HCT116 (cell line): Measurements from ENCODE around the gene KLHDC9. TPM values are rescaled to one million over a fixed set of nuclear protein-coding genes. Genes with fewer than 3 reads are reported as not detected.

ENCODE experiments used
- ATAC-seq: fragments of 200-7000 bp; cut with Tn5 transposase; 2 replicates; pipeline ENCODE4 v1.9.1; 2020; ENCODE audit warnings: mild to moderate bottlenecking, moderate library complexity
- BruUV-seq: library from RNA; stranded (reverse); fragments of 400-500 nt; replicated peaks from 2 replicates; lab custom pipeline; 2021; lab: Mats Ljungman, UMichigan
- CTCF ChIA-PET: fragments of 300-600 bp; sonication (Branson Sonifier 250); formaldehyde crosslinking; loops from one replicate; lab custom pipeline; 2021; ENCODE audit warnings: antibody characterized with exemption; lab: Charles Lee
- POLR2A ChIA-PET: fragments of 300-600, 350-600 bp; sonication (Branson Sonifier 250); formaldehyde crosslinking; loops from one replicate; lab custom pipeline; 2021; ENCODE audit warnings: antibody characterized with exemption; lab: Charles Lee
- RAD21 ChIA-PET, 2 experiments: fragments of 300-600 bp; sonication (Branson Sonifier 250); formaldehyde crosslinking; loops; one replicate each; lab custom pipeline; 2023; ENCODE audit warnings: low total read pairs in 2 of 2; ENCODE audit not compliant: uncharacterized antibody in 2 of 2, unreplicated experiment in 2 of 2, low non-redundant PET in 1 of 2; lab: Charles Lee
- DNase-seq: peaks from one replicate; pipeline ENCODE4 v3.0.0-alpha.2; 2010; ENCODE audit warnings: low read depth, low spot score
- H2AFZ ChIP-seq: fragments of 200-600 bp; shearing (Covaris generic), sonication (generic); 2 replicates; pipeline ENCODE4 v1.6.1; 2017; ENCODE audit warnings: low read depth, mixed run types, mixed read lengths, antibody characterized with exemption, low read length; ENCODE audit not compliant: poor library complexity, severe bottlenecking
- H3K27ac ChIP-seq: 2 replicates; pipeline ENCODE4 v1.5.1; 2012; ENCODE audit warnings: low read depth, low read length
- H3K27me3 ChIP-seq: fragments of 200-600 bp; sonication (generic); 2 replicates; pipeline ENCODE4 v1.6.1; 2016; ENCODE audit warnings: mixed run types, low read length, mixed read lengths; ENCODE audit not compliant: insufficient read depth
- H3K36me3 ChIP-seq, 2 experiments: fragments of 200-500 bp in 1 of 2; fragments of 200-600 bp in 1 of 2; sonication (Bioruptor generic) in 1 of 2; sonication (generic) in 1 of 2; 2 replicates each; pipeline versions ENCODE4 v1.5.1 to v1.6.1; 2014 to 2016; ENCODE audit warnings: low read length in 2 of 2, inconsistent platforms in 1 of 2, mixed read lengths in 1 of 2, mixed run types in 1 of 2; ENCODE audit not compliant: insufficient read depth in 2 of 2, control insufficient read depth in 1 of 2
- H3K4me1 ChIP-seq, 2 experiments: fragments of 200-600 bp in 1 of 2; sonication (generic) in 1 of 2; 2 replicates each; pipeline versions ENCODE4 v1.5.1 to v1.6.1; 2012 to 2017; ENCODE audit warnings: low read length in 2 of 2, inconsistent platforms in 1 of 2, mild to moderate bottlenecking in 1 of 2, mixed read lengths in 1 of 2, mixed run types in 1 of 2, moderate library complexity in 1 of 2; ENCODE audit not compliant: insufficient read depth in 2 of 2, control insufficient read depth in 1 of 2
- H3K4me2 ChIP-seq: fragments of 200-600 bp; sonication (generic); 2 replicates; pipeline ENCODE4 v1.6.1; 2017; ENCODE audit warnings: mixed run types, low read length, mixed read lengths
- H3K4me3 ChIP-seq, 2 experiments: fragments of 200-600 bp in 1 of 2; sonication (generic) in 1 of 2; replicated peaks in 1 of 2; 2 replicates each; pipeline ENCODE4 v1.5.1; 2011 to 2016; ENCODE audit warnings: low read length in 2 of 2, control low read depth in 1 of 2, low read depth in 1 of 2, mild to moderate bottlenecking in 1 of 2, mixed read lengths in 1 of 2, mixed run types in 1 of 2
- H3K79me2 ChIP-seq: fragments of 200-600 bp; sonication (generic); 2 replicates; pipeline ENCODE4 v1.6.1; 2017; ENCODE audit warnings: mild to moderate bottlenecking, mixed run types, low read length, moderate library complexity, mixed read lengths; ENCODE audit not compliant: insufficient read depth
- H3K9ac ChIP-seq: fragments of 200-600 bp; sonication (generic); 2 replicates; pipeline ENCODE4 v1.6.1; 2016; ENCODE audit warnings: low read length, mixed read lengths
- H3K9me2 ChIP-seq: fragments of 200-600 bp; sonication (generic), shearing (Covaris generic); 2 replicates; pipeline ENCODE4 v1.6.1; 2017; ENCODE audit warnings: mixed run types, mild to moderate bottlenecking, moderate library complexity; ENCODE audit not compliant: insufficient read depth
- H3K9me3 ChIP-seq, 2 experiments: fragments of 200-500 bp in 1 of 2; fragments of 200-600 bp in 1 of 2; sonication (Bioruptor generic) in 1 of 2; sonication (generic) in 1 of 2; 2 replicates each; pipeline ENCODE4 v1.6.1; 2014 to 2017; ENCODE audit warnings: low read length in 2 of 2, mixed read lengths in 2 of 2, inconsistent platforms in 1 of 2, low read depth in 1 of 2, mild to moderate bottlenecking in 1 of 2, mixed run types in 1 of 2, moderate library complexity in 1 of 2; ENCODE audit not compliant: control insufficient read depth in 1 of 2, insufficient read depth in 1 of 2
- H4K20me1 ChIP-seq: fragments of 200-600 bp; sonication (generic), shearing (Covaris generic); 2 replicates; pipeline ENCODE4 v1.6.1; 2017; ENCODE audit warnings: mixed run types, mild to moderate bottlenecking, moderate library complexity; ENCODE audit not compliant: insufficient read depth
- CEBPB ChIP-seq: IDR thresholded peaks from 2 replicates; pipeline ENCODE4 v1.6.1; 2012; ENCODE audit warnings: low read depth
- EGR1 ChIP-seq: IDR thresholded peaks from 2 replicates; pipeline ENCODE4 v1.6.1; 2012; ENCODE audit warnings: low read depth
- RAD21 ChIP-seq: IDR thresholded peaks from 2 replicates; pipeline ENCODE4 v1.6.1; 2012; ENCODE audit warnings: low read depth, mild to moderate bottlenecking
- SRF ChIP-seq: IDR thresholded peaks from 2 replicates; pipeline ENCODE4 v1.6.1; 2012; ENCODE audit warnings: low read depth
- TCF7L2 ChIP-seq: IDR thresholded peaks from 2 replicates; pipeline ENCODE4 v1.7.0; 2011; ENCODE audit warnings: borderline replicate concordance, inconsistent platforms; ENCODE audit not compliant: insufficient read depth, insufficient read length; ENCODE audit errors: extremely low read depth
- YY1 ChIP-seq: IDR thresholded peaks from 2 replicates; pipeline ENCODE4 v1.6.1; 2011; ENCODE audit warnings: low read length, low read depth, moderate library complexity, mild to moderate bottlenecking; ENCODE audit not compliant: insufficient replicate concordance; ENCODE audit errors: extremely low read depth
- intact Hi-C: fragments of 100-400 bp; cut with micrococcal nuclease; formaldehyde crosslinking; loops from 2 replicates; pipeline ENCODE4 v1.10.0; 2022
- total RNA-seq: library from RNA; stranded (reverse); gene quantifications from one replicate; pipeline ENCODE4 v1.2.1, GENCODE V29; 2021; ENCODE audit not compliant: unreplicated experiment
- TF ChIP-seq, protein P1 (sequence below), 3 experiments: fragments of 200-600 bp in 1 of 3; sonication (generic) in 1 of 3; IDR thresholded peaks in 2 of 3; conservative IDR thresholded peaks in 1 of 3; 2 replicates each; pipeline ENCODE4 v1.5.1; 2012 to 2017; ENCODE audit warnings: low read depth in 2 of 3, low read length in 2 of 3, antibody characterized with exemption in 1 of 3, borderline replicate concordance in 1 of 3, control low read depth in 1 of 3, mild to moderate bottlenecking in 1 of 3, mixed read lengths in 1 of 3, mixed run types in 1 of 3, moderate library complexity in 1 of 3; ENCODE audit not compliant: insufficient read depth in 1 of 3
- TF ChIP-seq, protein P2 (sequence below): IDR thresholded peaks from 2 replicates; pipeline ENCODE4 v1.6.1; 2012; ENCODE audit warnings: low read depth

Gene KLHDC9
- total RNA-seq, 1 experiment from 2014 or later: 1.4 TPM

DNA sequence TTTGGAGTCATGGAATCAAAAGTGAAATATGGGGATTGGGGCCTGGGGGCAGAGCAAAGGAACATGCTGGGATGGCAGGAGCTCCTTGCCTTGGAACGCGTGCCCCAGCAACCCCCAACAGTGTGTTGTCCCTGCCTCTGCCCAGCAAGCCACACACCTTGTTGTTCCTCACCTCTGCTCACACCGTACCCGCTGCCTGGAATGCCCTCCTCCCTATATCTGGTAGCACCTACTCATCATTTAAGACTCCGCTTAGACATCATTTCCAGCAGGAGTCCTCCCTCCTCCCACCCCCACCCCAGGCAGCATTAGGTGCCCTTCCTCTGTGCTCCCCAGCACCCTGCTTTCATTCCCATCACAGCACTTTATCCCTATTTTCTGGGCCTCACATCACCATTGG, 16.6 kb upstream of the KLHDC9 start:
- no peaks in the 10 kb centered on the region for H3K36me3 ChIP-seq
- H3K27ac ChIP-seq: no peak overlapping the region
- peak overlapping the region; percentile 73 for H3K4me2 ChIP-seq
- no peaks in the 10 kb centered on the region for H3K79me2 ChIP-seq
- TF ChIP-seq, protein P1, sequence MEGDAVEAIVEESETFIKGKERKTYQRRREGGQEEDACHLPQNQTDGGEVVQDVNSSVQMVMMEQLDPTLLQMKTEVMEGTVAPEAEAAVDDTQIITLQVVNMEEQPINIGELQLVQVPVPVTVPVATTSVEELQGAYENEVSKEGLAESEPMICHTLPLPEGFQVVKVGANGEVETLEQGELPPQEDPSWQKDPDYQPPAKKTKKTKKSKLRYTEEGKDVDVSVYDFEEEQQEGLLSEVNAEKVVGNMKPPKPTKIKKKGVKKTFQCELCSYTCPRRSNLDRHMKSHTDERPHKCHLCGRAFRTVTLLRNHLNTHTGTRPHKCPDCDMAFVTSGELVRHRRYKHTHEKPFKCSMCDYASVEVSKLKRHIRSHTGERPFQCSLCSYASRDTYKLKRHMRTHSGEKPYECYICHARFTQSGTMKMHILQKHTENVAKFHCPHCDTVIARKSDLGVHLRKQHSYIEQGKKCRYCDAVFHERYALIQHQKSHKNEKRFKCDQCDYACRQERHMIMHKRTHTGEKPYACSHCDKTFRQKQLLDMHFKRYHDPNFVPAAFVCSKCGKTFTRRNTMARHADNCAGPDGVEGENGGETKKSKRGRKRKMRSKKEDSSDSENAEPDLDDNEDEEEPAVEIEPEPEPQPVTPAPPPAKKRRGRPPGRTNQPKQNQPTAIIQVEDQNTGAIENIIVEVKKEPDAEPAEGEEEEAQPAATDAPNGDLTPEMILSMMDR (IDR thresholded peaks at IDR 0.05 in 2 of 3, conservative IDR thresholded peaks at IDR 0.05 in 1 of 3; ENCODE audit: borderline replicate concordance in 1 of 3, insufficient read depth in 1 of 3, low read depth in 2 of 3, low read length in 2 of 3): no peak
- TF ChIP-seq YY1: no peak
- TF ChIP-seq SRF: no peak
- no peak for TF ChIP-seq TCF7L2
- no peak for TF ChIP-seq EGR1
- no peak for TF ChIP-seq CEBPB
- TF ChIP-seq RAD21: no peak
- TF ChIP-seq, protein P2, sequence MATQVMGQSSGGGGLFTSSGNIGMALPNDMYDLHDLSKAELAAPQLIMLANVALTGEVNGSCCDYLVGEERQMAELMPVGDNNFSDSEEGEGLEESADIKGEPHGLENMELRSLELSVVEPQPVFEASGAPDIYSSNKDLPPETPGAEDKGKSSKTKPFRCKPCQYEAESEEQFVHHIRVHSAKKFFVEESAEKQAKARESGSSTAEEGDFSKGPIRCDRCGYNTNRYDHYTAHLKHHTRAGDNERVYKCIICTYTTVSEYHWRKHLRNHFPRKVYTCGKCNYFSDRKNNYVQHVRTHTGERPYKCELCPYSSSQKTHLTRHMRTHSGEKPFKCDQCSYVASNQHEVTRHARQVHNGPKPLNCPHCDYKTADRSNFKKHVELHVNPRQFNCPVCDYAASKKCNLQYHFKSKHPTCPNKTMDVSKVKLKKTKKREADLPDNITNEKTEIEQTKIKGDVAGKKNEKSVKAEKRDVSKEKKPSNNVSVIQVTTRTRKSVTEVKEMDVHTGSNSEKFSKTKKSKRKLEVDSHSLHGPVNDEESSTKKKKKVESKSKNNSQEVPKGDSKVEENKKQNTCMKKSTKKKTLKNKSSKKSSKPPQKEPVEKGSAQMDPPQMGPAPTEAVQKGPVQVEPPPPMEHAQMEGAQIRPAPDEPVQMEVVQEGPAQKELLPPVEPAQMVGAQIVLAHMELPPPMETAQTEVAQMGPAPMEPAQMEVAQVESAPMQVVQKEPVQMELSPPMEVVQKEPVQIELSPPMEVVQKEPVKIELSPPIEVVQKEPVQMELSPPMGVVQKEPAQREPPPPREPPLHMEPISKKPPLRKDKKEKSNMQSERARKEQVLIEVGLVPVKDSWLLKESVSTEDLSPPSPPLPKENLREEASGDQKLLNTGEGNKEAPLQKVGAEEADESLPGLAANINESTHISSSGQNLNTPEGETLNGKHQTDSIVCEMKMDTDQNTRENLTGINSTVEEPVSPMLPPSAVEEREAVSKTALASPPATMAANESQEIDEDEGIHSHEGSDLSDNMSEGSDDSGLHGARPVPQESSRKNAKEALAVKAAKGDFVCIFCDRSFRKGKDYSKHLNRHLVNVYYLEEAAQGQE: no peak
- TF ChIP-seq, all 23 proteins: peak for 0
- intact Hi-C loops: no loop called here
- H3K9ac ChIP-seq: no peak overlapping the region
- ChIA-PET CTCF (interaction anchor here (2.4 kb wide), 1 partner anchor 10 kb away, joined by 7 read pairs; no protein-coding TSS in a partner anchor), POLR2A (no interaction called here), RAD21 (no interaction called here)
- no peaks in the 10 kb centered on the region for H4K20me1 ChIP-seq
- peaks cover 34 to 70% of the 10 kb centered on the region in 2 experiments for H3K4me1 ChIP-seq
- no peak overlapping the region for H3K4me3 ChIP-seq
- H2AFZ ChIP-seq: no peak overlapping the region
- no peaks in the 10 kb centered on the region for H3K9me3 ChIP-seq
- H3K9me2 ChIP-seq: no peaks in the 10 kb centered on the region
- DNase-seq: no peak
- BruUV-seq: no TSS peak
- no peak for ATAC-seq
- no peaks in the 10 kb centered on the region for H3K27me3 ChIP-seq
